GM18520 (cell line): ENCODE data around the gene PTPN2.
A peak's percentile ranks its signal among the peaks of the same experiment; 100 is the strongest.
"Not testable (repeated sequence)": the region's sequence is repeated elsewhere in the genome, so short reads cannot be mapped to it uniquely, and the experiment has no call there.

Source experiments
- ATAC-seq: cut with Tn5 transposase; IDR thresholded peaks from one replicate; pipeline ENCODE4 v1.9.1; 2021; ENCODE audit not compliant: unreplicated experiment

PTPN2 gene

GRCh38 chr18:12883684-12884405 is at the start of gene PTPN2:
Gene PTPN2, minus strand, starts transcription at chr18:12884237. Its CDS starts 96 bp downstream, at chr18:12884141.
- peak; percentile 68 for ATAC-seq

- ATAC-seq: no peak
These were observed 49.3 kb upstream of the PTPN2 start for GRCh38 chr18:12933327-12933726.

DNA sequence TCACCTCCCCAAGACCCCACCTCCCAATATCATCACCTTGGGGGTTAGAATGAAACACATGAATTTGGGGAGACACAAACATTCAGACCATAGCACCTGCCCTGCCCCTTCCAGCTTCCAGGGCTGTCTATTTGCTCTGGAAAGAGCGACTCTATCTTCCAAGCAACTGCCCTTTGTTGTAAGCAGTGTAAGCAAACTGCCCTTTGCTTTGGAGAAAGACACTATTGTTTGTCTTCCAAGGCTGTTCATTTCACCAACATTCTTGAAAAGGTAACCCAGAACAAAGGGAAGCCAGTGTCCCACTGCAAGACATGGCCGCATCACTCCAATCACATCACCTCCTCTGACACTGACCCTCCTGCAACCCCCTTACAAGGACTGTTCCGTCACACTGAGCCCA is 46.9 kb upstream of the PTPN2 start:
- no peak for ATAC-seq

- ATAC-seq: no peak
These were observed 46.3 kb upstream of the PTPN2 start for GRCh38 chr18:12930376-12930775.

DNA sequence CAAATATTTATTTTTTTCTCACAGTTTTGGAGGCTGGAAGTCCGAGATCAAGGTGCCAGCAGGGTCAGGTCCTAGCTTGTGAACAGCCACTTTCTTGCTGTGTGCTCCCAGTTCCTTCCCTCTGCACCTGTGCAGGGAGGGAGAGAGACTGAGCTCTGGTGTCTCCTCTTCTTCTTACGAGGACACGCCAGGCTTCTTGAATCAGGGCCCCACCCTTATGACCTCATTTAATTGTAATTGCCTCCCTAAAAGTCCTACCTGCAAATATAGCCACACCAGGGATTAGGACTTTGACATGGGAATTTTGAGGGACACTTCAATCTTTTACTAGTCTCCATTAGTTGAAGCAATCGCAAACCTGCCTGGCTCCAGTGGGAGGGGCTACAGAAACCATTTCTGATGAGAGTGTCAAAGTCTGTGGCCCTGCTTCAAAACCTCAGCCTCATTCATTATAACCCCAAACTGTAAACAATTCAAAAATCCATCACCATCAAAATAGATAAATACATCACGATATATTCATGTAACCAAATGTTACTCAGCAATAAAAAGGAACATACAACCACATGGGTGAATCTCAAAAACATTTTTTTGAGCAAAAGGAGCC is 45.5 kb upstream of the PTPN2 start:
- ATAC-seq: no peak

DNA sequence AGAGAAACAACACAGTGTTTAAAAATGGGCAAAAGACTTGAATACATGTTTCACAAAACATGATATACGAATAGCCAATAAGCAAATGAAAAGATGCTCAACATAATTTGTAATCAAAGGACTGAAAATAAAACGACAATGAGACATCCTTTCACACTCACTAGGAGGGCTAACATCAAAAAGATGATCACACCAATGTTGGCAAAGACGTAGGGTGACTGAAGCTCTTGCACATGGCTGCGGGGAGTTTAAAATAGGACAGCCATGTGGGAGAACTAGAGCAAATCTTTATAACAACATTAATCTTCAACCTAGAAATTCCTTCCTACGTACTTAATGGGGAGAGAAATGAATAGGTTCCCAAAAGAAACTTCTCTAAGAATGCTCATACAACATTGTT is 44.6 kb upstream of the PTPN2 start:
- no peak for ATAC-seq

GRCh38 chr18:12928206-12928605 is 44.2 kb upstream of the PTPN2 start:
- ATAC-seq: no peak

- ATAC-seq: no peak
These were observed 40.6 kb upstream of the PTPN2 start for GRCh38 chr18:12924616-12925015.

DNA sequence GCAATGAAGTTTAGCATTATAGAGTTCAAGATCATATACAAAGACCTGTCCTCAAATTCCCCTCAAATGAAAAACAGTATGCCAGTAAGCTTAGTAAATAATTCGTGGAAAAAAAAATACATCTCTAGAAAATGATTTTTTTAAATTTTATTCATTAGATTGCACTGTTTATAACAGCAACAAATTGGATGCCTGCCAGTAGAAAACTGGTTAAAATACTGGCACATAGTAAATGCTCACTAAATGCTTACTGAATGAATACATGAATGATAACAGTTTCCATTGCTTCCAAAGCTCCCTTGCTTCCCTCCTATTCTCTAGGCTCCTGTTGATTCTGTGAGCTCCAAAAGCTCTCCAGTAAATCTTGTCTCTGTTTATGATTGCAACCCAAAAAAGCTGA is 38.2 kb upstream of the PTPN2 start:
- no peak for ATAC-seq

DNA sequence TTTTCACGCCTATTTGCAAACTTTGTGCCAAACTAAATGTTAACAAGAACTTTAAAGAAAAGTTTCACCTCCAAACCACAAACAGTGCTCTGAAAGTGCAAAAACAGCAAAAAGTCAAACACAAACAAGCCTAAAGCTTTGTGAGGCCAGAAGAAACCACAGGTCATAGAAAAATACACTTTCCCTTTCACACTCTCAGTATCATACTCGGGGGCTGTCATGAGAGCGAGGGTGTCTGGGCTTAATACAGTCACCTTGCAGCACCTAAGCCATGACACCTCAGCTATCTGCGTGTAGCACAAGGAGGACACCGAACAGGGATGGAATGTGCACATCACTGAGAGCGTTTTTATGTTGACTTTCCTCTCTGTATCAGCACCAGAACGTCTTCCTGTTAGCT is 37.1 kb upstream of the PTPN2 start:
- no peak for ATAC-seq

DNA sequence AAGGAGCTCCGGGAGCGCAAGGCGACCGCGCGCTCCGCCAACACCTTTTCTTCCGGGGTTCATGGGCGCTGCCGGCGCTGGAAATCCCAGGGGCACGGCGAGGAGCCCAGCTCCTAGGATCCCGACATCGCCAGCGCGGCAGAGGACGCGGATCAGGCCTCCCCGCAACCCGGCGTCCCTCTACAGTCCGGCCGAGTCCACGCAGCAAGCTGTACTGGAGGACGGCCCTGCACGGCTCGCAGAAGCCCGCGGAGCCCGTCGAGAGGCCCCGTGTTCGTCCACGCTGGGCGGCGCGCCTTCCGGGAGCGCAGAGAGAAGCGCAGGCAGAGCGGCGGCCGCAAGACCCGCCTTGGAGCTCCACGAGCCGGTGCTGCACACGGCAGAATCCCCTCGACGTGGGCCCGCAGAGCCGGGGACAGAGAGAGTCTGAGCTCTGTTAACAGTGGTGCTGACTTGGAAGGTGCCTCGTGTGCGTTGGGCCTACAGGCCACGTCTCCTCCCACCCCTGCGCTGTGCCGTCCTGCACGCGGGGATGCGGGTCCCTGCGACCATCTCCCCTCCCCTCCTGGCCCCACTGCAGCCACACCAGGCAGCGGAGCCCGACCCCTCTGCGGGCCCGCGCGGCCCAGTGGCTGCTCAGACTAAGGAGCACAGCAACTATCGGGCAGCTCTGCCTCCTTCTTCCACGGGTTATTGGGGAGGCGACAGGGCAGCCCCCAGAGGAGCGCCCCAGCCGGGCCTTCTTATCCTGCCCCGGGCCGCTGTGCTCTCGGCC is 28.1 kb upstream of the PTPN2 start:
- no peak for ATAC-seq

- ATAC-seq: no peak
These were observed 27.2 kb upstream of the PTPN2 start for GRCh38 chr18:12911025-12911928.

- no peak for ATAC-seq
These were observed 24.7 kb upstream of the PTPN2 start for GRCh38 chr18:12908706-12909105.

GRCh38 chr18:12907258-12907925 is 23.4 kb upstream of the PTPN2 start:
- no peak for ATAC-seq

DNA sequence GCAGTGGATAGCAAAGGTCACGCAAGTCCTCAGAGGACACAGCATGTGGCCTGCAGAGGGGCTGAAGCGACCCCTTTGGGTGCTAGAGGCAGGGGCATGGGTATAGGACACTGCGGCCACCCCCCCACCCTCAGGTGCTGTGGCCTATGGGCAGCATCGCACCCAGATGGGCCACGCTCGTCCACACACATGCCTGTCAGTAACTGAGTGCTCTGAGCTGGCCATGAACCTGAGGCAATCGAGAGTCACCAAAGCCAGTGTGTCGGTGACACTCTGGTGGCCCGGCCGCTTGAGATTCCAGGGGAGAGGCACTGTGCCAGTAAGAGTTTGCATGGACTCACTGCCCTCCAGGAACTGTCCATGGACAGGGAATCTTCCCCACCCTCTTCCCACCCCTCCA is 22.7 kb upstream of the PTPN2 start:
- ATAC-seq: no peak

- ATAC-seq: no peak
These were observed 22.1 kb upstream of the PTPN2 start for GRCh38 chr18:12906119-12906518.

GRCh38 chr18:12904012-12904516 is 20.0 kb upstream of the PTPN2 start:
- ATAC-seq: no peak

GRCh38 chr18:12901208-12901607 is 17.2 kb upstream of the PTPN2 start:
- ATAC-seq: not testable (repeated sequence)

GRCh38 chr18:12896784-12897333 is 12.8 kb upstream of the PTPN2 start:
- not testable (repeated sequence) for ATAC-seq

DNA sequence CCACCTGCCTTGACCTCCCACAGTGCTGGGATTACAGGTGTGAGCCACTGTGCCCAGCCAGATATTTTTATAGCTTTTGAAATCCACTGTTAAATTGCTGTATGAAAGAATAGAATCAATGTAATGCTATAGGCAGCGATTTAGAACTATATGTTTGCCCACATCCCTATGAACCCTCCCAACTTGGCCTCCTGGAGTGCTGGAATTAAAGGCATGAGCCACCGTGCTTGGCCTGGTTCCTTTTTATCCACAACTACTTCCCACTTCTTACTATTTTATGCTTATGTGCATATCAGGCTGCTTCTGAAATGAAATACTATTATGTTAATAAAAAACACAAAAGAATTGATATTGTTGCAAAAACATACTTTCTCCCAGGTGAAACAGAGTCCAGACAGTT is 11.6 kb upstream of the PTPN2 start:
- ATAC-seq: no peak
